ENCODE results near the gene BLVRB. TPM values are rescaled to one million over a fixed set of nuclear protein-coding genes. Genes with fewer than 3 reads are reported as not detected.

The BLVRB gene
- total and polyA plus RNA-seq, 9 donors: 16.8 to 135 (median 75.5) TPM

- Histone ChIP-seq H3K9me3 (no peaks in the 10 kb centered on the region), H3K27ac (no peak overlapping the region), H3K27me3 (no peaks in the 10 kb centered on the region), H3K36me3 (no peaks in the 10 kb centered on the region), H3K4me1 (ENCODE audit: insufficient read depth) (no peaks in the 10 kb centered on the region), H3K4me3 (no peak overlapping the region)
- intact Hi-C loops (cut with DNase I): loop anchor here in 1 of 4 donors (10.0 kb wide), 1 partner anchor 138 kb away; no protein-coding TSS in a partner anchor
- 75 to 83% (median 79%) methylated on average over 5 of the region's 5 CpGs for WGBS, 3 donors
- DNase-seq: no peak
- TF ChIP-seq CTCF (IDR thresholded peaks at IDR 0.05) (no peak), POLR2A (IDR thresholded peaks at IDR 0.05) (no peak), EP300 (IDR thresholded peaks at IDR 0.05) (no peak)
These were observed 12.3 kb downstream of the BLVRB start for GRCh38 chr19:40453151-40453735.

DNA sequence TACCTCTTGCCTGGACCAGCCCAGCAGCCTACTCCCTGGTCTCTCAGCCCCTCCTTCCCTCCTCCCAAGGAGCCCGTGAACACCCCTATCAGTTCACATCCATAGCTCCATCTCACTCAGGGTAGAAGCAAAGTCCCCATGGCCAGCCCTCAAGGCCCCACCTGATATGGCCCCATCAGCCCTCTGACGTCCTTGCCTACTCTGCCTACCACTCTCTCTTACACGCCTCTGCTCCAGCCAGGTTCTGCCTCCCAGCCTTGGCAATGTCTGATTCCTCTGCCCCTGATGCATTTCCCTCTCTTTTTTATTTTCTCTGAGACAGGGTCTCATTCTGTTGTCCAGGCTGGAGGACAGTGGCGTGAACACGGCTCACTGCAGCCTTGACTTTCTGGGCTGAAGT lies 13.5 kb downstream of the BLVRB start:
- no peak for DNase-seq
- no peaks in the 10 kb centered on the region for H3K4me1 ChIP-seq (ENCODE audit: insufficient read depth)
- no peak for TF ChIP-seq CTCF (IDR thresholded peaks at IDR 0.05)
- TF ChIP-seq EP300 (IDR thresholded peaks at IDR 0.05): no peak
- TF ChIP-seq POLR2A (IDR thresholded peaks at IDR 0.05): no peak
- no peaks in the 10 kb centered on the region for H3K36me3 ChIP-seq
- intact Hi-C loops (cut with DNase I): loop anchor here in 1 of 4 donors (10.0 kb wide), 1 partner anchor 137 kb away; no protein-coding TSS in a partner anchor
- H3K27me3 ChIP-seq: no peaks in the 10 kb centered on the region
- no peak overlapping the region for H3K27ac ChIP-seq
- WGBS, 3 donors: 51 to 59% (median 52%) methylated on average over 5 of the region's 5 CpGs
- no peak overlapping the region for H3K4me3 ChIP-seq
- no peaks in the 10 kb centered on the region for H3K9me3 ChIP-seq

GRCh38 chr19:40450664-40451063 lies 14.9 kb downstream of the BLVRB start:
- Histone ChIP-seq H3K27ac (no peak overlapping the region), H3K4me3 (no peak overlapping the region), H3K36me3 (no peaks in the 10 kb centered on the region), H3K27me3 (no peaks in the 10 kb centered on the region), H3K4me1 (ENCODE audit: insufficient read depth) (no peaks in the 10 kb centered on the region), H3K9me3 (no peaks in the 10 kb centered on the region)
- 91 to 94% (median 92%) methylated on average over 4 of the region's 4 CpGs for WGBS, 3 donors
- intact Hi-C loops (cut with DNase I): loop anchor here in 1 of 4 donors (10.0 kb wide), 1 partner anchor 136 kb away; no protein-coding TSS in a partner anchor
- no peak for DNase-seq
- TF ChIP-seq POLR2A (IDR thresholded peaks at IDR 0.05): no peak
- TF ChIP-seq EP300 (IDR thresholded peaks at IDR 0.05): no peak
- no peak for TF ChIP-seq CTCF (IDR thresholded peaks at IDR 0.05)

DNA sequence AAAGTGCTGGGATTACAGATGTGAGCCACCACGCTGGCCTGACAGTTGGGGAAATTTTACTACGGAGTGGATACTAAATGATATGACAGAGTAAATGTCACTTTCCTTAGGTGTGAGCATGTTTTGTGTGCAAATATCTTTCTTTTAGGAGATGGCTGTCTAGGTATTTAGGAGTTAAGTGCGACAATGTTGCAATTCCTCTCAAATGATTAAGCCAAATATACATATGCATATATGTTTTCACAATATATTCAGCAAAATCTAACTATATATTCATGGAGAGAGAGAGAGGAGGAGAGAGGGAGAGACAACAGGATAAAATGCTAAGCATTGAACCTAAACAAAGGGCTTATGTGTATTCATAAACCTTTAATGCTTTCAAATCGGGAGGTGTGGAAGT lies 16.0 kb downstream of the BLVRB start:
- no peak overlapping the region for H3K27ac ChIP-seq
- H3K4me3 ChIP-seq: no peak overlapping the region
- WGBS, 3 donors: 89 to 95% (median 92%) methylated on average over 4 of the region's 4 CpGs
- H3K9me3 ChIP-seq: no peaks in the 10 kb centered on the region
- H3K36me3 ChIP-seq: no peaks in the 10 kb centered on the region
- intact Hi-C loops (cut with DNase I): no loop called here
- no peak for DNase-seq
- TF ChIP-seq CTCF (IDR thresholded peaks at IDR 0.05) (no peak), POLR2A (IDR thresholded peaks at IDR 0.05) (no peak), EP300 (IDR thresholded peaks at IDR 0.05) (no peak)
- no peaks in the 10 kb centered on the region for H3K27me3 ChIP-seq
- H3K4me1 ChIP-seq (ENCODE audit: insufficient read depth): no peaks in the 10 kb centered on the region
